ENCODE results near the gene TSPAN33. TPM values are rescaled to one million over a fixed set of nuclear protein-coding genes. Genes with fewer than 3 reads are reported as not detected.
A peak's percentile ranks its signal among the peaks of the same experiment; 100 is the strongest.

Gene TSPAN33
- total and polyA plus RNA-seq, 10 of the 15 experiments (the other 5 are each of a cell fraction or from before 2014, with no cell fraction given): 12.0 to 123 (median 86.3) TPM

DNA sequence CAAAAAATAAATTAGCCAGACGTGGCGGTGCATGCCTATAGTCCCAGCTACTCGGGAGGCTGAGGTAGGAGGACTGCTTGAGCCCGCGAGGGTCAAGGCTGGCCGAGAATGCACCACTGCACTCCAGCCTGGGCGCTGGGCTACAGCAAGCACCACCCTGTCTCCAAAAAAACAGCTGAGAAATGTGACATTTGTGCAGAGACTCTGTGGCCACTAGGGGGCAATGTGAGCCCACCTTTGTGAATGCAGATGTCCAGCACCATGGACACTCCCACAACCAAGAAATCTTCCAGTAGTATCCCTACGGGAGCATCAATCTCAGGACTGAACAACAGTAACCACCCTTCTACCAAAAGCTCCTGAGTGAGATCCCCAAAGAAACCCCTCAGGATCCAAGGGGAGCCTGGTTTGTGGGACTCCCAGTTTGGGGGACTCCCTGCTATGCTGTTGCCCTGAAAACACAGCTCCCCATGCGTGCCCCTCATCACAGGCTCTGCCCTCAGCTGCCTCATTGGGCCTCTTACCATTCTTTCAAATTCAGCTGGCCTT is 74.1 kb downstream of the TSPAN33 start (continued):
- TF ChIP-seq, protein P1, sequence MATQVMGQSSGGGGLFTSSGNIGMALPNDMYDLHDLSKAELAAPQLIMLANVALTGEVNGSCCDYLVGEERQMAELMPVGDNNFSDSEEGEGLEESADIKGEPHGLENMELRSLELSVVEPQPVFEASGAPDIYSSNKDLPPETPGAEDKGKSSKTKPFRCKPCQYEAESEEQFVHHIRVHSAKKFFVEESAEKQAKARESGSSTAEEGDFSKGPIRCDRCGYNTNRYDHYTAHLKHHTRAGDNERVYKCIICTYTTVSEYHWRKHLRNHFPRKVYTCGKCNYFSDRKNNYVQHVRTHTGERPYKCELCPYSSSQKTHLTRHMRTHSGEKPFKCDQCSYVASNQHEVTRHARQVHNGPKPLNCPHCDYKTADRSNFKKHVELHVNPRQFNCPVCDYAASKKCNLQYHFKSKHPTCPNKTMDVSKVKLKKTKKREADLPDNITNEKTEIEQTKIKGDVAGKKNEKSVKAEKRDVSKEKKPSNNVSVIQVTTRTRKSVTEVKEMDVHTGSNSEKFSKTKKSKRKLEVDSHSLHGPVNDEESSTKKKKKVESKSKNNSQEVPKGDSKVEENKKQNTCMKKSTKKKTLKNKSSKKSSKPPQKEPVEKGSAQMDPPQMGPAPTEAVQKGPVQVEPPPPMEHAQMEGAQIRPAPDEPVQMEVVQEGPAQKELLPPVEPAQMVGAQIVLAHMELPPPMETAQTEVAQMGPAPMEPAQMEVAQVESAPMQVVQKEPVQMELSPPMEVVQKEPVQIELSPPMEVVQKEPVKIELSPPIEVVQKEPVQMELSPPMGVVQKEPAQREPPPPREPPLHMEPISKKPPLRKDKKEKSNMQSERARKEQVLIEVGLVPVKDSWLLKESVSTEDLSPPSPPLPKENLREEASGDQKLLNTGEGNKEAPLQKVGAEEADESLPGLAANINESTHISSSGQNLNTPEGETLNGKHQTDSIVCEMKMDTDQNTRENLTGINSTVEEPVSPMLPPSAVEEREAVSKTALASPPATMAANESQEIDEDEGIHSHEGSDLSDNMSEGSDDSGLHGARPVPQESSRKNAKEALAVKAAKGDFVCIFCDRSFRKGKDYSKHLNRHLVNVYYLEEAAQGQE (IDR thresholded peaks at IDR 0.05; ENCODE audit: low read depth, low read length): peak; percentile 75
- TF ChIP-seq MTA2 (IDR thresholded peaks at IDR 0.05; ENCODE audit: low read depth) (no peak), ZNF622 (IDR thresholded peaks at IDR 0.05) (no peak), KDM1A (IDR thresholded peaks at IDR 0.05; ENCODE audit: borderline replicate concordance) (no peak), CHD4 (IDR thresholded peaks at IDR 0.05) (no peak), TCF7 (IDR thresholded peaks at IDR 0.05; ENCODE audit: borderline replicate concordance) (no peak), TCF12 (IDR thresholded peaks at IDR 0.05; ENCODE audit: low read depth, low read length) (0 out of 2 replicates have a peak, but pooled peaks have one; percentile 42), CREB1 (IDR thresholded peaks at IDR 0.05; ENCODE audit: low read depth) (no peak), IRF4 (IDR thresholded peaks at IDR 0.05; ENCODE audit: low read depth, low read length) (peak; percentile 55; the same call in 1 of the 2 replicates), RBBP5 (conservative IDR thresholded peaks at IDR 0.05) (no peak), HDGF (IDR thresholded peaks at IDR 0.05) (no peak), WRNIP1 (IDR thresholded peaks at IDR 0.05; ENCODE audit: borderline replicate concordance, low read depth, low read length) (no peak), RB1 (IDR thresholded peaks at IDR 0.05; ENCODE audit: borderline replicate concordance) (0 out of 2 replicates have a peak, but pooled peaks have one; percentile 55), EED (IDR thresholded peaks at IDR 0.05; ENCODE audit: low read depth) (no peak)
- TF ChIP-seq, protein P2, sequence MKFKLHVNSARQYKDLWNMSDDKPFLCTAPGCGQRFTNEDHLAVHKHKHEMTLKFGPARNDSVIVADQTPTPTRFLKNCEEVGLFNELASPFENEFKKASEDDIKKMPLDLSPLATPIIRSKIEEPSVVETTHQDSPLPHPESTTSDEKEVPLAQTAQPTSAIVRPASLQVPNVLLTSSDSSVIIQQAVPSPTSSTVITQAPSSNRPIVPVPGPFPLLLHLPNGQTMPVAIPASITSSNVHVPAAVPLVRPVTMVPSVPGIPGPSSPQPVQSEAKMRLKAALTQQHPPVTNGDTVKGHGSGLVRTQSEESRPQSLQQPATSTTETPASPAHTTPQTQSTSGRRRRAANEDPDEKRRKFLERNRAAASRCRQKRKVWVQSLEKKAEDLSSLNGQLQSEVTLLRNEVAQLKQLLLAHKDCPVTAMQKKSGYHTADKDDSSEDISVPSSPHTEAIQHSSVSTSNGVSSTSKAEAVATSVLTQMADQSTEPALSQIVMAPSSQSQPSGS (IDR thresholded peaks at IDR 0.05; ENCODE audit: low read length): no peak
- TF ChIP-seq, protein P3, sequence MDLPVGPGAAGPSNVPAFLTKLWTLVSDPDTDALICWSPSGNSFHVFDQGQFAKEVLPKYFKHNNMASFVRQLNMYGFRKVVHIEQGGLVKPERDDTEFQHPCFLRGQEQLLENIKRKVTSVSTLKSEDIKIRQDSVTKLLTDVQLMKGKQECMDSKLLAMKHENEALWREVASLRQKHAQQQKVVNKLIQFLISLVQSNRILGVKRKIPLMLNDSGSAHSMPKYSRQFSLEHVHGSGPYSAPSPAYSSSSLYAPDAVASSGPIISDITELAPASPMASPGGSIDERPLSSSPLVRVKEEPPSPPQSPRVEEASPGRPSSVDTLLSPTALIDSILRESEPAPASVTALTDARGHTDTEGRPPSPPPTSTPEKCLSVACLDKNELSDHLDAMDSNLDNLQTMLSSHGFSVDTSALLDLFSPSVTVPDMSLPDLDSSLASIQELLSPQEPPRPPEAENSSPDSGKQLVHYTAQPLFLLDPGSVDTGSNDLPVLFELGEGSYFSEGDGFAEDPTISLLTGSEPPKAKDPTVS (IDR thresholded peaks at IDR 0.05; ENCODE audit: low read depth, low read length): no peak
- TF ChIP-seq, protein P4, sequence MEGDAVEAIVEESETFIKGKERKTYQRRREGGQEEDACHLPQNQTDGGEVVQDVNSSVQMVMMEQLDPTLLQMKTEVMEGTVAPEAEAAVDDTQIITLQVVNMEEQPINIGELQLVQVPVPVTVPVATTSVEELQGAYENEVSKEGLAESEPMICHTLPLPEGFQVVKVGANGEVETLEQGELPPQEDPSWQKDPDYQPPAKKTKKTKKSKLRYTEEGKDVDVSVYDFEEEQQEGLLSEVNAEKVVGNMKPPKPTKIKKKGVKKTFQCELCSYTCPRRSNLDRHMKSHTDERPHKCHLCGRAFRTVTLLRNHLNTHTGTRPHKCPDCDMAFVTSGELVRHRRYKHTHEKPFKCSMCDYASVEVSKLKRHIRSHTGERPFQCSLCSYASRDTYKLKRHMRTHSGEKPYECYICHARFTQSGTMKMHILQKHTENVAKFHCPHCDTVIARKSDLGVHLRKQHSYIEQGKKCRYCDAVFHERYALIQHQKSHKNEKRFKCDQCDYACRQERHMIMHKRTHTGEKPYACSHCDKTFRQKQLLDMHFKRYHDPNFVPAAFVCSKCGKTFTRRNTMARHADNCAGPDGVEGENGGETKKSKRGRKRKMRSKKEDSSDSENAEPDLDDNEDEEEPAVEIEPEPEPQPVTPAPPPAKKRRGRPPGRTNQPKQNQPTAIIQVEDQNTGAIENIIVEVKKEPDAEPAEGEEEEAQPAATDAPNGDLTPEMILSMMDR (IDR thresholded peaks at IDR 0.05 in 2 of 3, conservative IDR thresholded peaks at IDR 0.05 in 1 of 3; ENCODE audit: control insufficient read depth in 2 of 3, extremely low read depth in 1 of 3, insufficient read depth in 1 of 3, low read depth in 3 of 3, low read length in 3 of 3): peak; percentile 84 to 93 (median 84)
- TF ChIP-seq, protein P5, sequence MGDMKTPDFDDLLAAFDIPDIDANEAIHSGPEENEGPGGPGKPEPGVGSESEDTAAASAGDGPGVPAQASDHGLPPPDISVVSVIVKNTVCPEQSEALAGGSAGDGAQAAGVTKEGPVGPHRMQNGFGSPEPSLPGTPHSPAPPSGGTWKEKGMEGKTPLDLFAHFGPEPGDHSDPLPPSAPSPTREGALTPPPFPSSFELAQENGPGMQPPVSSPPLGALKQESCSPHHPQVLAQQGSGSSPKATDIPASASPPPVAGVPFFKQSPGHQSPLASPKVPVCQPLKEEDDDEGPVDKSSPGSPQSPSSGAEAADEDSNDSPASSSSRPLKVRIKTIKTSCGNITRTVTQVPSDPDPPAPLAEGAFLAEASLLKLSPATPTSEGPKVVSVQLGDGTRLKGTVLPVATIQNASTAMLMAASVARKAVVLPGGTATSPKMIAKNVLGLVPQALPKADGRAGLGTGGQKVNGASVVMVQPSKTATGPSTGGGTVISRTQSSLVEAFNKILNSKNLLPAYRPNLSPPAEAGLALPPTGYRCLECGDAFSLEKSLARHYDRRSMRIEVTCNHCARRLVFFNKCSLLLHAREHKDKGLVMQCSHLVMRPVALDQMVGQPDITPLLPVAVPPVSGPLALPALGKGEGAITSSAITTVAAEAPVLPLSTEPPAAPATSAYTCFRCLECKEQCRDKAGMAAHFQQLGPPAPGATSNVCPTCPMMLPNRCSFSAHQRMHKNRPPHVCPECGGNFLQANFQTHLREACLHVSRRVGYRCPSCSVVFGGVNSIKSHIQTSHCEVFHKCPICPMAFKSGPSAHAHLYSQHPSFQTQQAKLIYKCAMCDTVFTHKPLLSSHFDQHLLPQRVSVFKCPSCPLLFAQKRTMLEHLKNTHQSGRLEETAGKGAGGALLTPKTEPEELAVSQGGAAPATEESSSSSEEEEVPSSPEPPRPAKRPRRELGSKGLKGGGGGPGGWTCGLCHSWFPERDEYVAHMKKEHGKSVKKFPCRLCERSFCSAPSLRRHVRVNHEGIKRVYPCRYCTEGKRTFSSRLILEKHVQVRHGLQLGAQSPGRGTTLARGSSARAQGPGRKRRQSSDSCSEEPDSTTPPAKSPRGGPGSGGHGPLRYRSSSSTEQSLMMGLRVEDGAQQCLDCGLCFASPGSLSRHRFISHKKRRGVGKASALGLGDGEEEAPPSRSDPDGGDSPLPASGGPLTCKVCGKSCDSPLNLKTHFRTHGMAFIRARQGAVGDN (IDR thresholded peaks at IDR 0.05): no peak

Measured in GM12878 (cell line).